HepG2 (cell line): ENCODE measurements around the gene CARD8. TPM values are rescaled to one million over a fixed set of nuclear protein-coding genes. Genes with fewer than 3 reads are reported as not detected.

Experiments used
- ATF4 ChIP-seq, 2 experiments: fragments of 450-650 bp in 1 of 2; sonication (generic) in 1 of 2; formaldehyde crosslinking; IDR thresholded peaks; 2 replicates each; pipeline versions ENCODE4 v1.5.0 to v1.8.0; 2020 to 2022; ENCODE audit warnings: mild to moderate bottlenecking in 1 of 2, missing genetic modification reagents in 1 of 2
- ETV5 ChIP-seq: IDR thresholded peaks from 2 replicates; pipeline ENCODE4 v1.6.1; 2018; ENCODE audit warnings: missing biosample characterization, missing genetic modification reagents, inconsistent platforms, borderline replicate concordance
- MED13 ChIP-seq: sonication (generic); formaldehyde crosslinking; IDR thresholded peaks from 2 replicates; pipeline ENCODE4 v1.5.0; 2020; ENCODE audit warnings: missing genetic modification reagents
- MXD3 ChIP-seq: IDR thresholded peaks from 2 replicates; pipeline ENCODE4 v1.6.1; 2016; ENCODE audit warnings: mild to moderate bottlenecking, missing biosample characterization, missing genetic modification reagents
- SNAPC4 ChIP-seq: sonication (generic); formaldehyde crosslinking; IDR thresholded peaks from 2 replicates; pipeline ENCODE4 v1.4.0; 2020; ENCODE audit warnings: mild to moderate bottlenecking, missing genetic modification reagents
- TRIM24 ChIP-seq: sonication (generic); formaldehyde crosslinking; IDR thresholded peaks from 2 replicates; pipeline ENCODE4 v1.8.0; 2022; ENCODE audit warnings: mild to moderate bottlenecking, missing genetic modification reagents
- ZFP62 ChIP-seq: sonication (generic); formaldehyde crosslinking; IDR thresholded peaks from 2 replicates; pipeline ENCODE4 v1.4.0; 2020; ENCODE audit warnings: missing genetic modification reagents
- ZNF124 ChIP-seq: sonication (generic); formaldehyde crosslinking; IDR thresholded peaks from 2 replicates; pipeline ENCODE4 v1.4.0; 2020; ENCODE audit warnings: missing genetic modification reagents
- ZNF3 ChIP-seq: IDR thresholded peaks from 2 replicates; pipeline ENCODE4 v1.7.0; 2017; ENCODE audit warnings: inconsistent platforms
- ZNF572 ChIP-seq: sonication (generic); formaldehyde crosslinking; IDR thresholded peaks from 2 replicates; pipeline ENCODE4 v1.5.1; 2020; ENCODE audit warnings: mild to moderate bottlenecking, missing genetic modification reagents
- polyA plus RNA-seq, 8 experiments: library from polyadenylated mRNA; depleted of rRNA in 3 of 8; stranded (reverse) in 7 of 8; unstranded in 1 of 8; fragments of >200 nt; fragmentation: Illumina TruSeq in 4 of 8; extraction: Trizol in 4 of 8; gene quantifications; 2 replicates each; pipeline versions ENCODE4 v1.2.1 to v1.2.3, GENCODE V29; 2011 to 2016; ENCODE audit warnings: low read depth in 4 of 8, missing spikeins in 1 of 8, mixed read lengths in 1 of 8; ENCODE audit not compliant: insufficient read depth in 1 of 8
- total RNA-seq, 5 experiments: library from RNA; depleted of rRNA; stranded (reverse); fragments of >200 nt; fragmentation: Illumina TruSeq; extraction: Trizol; gene quantifications; 2 replicates each; pipeline ENCODE4 v1.2.3, GENCODE V29; 2016; ENCODE audit warnings: low read depth in 1 of 5
- TF ChIP-seq, protein P1 (sequence below): sonication (generic); formaldehyde crosslinking; IDR thresholded peaks from 2 replicates; pipeline ENCODE4 v1.4.0; 2020; ENCODE audit warnings: missing genetic modification reagents
- TF ChIP-seq, protein P2 (sequence below): sonication (generic); formaldehyde crosslinking; IDR thresholded peaks from 2 replicates; pipeline ENCODE4 v1.5.0; 2020; ENCODE audit warnings: missing genetic modification reagents, mild to moderate bottlenecking, borderline replicate concordance
- TF ChIP-seq, protein P3 (sequence below): sonication (generic); formaldehyde crosslinking; conservative IDR thresholded peaks from 2 replicates; pipeline ENCODE4 v1.4.0; 2020; ENCODE audit warnings: mild to moderate bottlenecking, missing genetic modification reagents, moderate library complexity

Gene CARD8
- total and polyA plus RNA-seq, 2 of the 13 experiments (the other 11 are each of a cell fraction or from before 2014, with no cell fraction given), result 15.0 to 19.2 TPM

GRCh38 chr19:48169939-48170803, 85.5 kb downstream of the CARD8 start, which contains the start of the genes LIG1 and ZSWIM9 (continued):
- TF ChIP-seq ATF4 (CRISPR knock-in tag; IDR thresholded peaks at IDR 0.05) (peak in 1 of 2 experiments; percentile 38; a peak in 1 of 4 replicates), MXD3 (peak; percentile 58; the same call in 1 of the 2 replicates), TRIM24 (no peak), ZFP62 (CRISPR knock-in tag) (0 out of 2 replicates have a peak, but pooled peaks have one; percentile 34), ZNF3 (CRISPR knock-in tag) (no peak), ZNF572 (CRISPR knock-in tag) (no peak; the same call in 1 of the 2 replicates), ETV5 (CRISPR knock-in tag) (peak; percentile 15; the same call in 1 of the 2 replicates), SNAPC4 (peak; percentile 97), MED13 (CRISPR knock-in tag) (0 out of 2 replicates have a peak, but pooled peaks have one; percentile 17), ZNF124 (CRISPR knock-in tag) (peak; percentile 63; the same call in 1 of the 2 replicates)
- TF ChIP-seq, protein P1, sequence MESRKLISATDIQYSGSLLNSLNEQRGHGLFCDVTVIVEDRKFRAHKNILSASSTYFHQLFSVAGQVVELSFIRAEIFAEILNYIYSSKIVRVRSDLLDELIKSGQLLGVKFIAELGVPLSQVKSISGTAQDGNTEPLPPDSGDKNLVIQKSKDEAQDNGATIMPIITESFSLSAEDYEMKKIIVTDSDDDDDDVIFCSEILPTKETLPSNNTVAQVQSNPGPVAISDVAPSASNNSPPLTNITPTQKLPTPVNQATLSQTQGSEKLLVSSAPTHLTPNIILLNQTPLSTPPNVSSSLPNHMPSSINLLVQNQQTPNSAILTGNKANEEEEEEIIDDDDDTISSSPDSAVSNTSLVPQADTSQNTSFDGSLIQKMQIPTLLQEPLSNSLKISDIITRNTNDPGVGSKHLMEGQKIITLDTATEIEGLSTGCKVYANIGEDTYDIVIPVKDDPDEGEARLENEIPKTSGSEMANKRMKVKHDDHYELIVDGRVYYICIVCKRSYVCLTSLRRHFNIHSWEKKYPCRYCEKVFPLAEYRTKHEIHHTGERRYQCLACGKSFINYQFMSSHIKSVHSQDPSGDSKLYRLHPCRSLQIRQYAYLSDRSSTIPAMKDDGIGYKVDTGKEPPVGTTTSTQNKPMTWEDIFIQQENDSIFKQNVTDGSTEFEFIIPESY, result no peak
- TF ChIP-seq, protein P2, sequence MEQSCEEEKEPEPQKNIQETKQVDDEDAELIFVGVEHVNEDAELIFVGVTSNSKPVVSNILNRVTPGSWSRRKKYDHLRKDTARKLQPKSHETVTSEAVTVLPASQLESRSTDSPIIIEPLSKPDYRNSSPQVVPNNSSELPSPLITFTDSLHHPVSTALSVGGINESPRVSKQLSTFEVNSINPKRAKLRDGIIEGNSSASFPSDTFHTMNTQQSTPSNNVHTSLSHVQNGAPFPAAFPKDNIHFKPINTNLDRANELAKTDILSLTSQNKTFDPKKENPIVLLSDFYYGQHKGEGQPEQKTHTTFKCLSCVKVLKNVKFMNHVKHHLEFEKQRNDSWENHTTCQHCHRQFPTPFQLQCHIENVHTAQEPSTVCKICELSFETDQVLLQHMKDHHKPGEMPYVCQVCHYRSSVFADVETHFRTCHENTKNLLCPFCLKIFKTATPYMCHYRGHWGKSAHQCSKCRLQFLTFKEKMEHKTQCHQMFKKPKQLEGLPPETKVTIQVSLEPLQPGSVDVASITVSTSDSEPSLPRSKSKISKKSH, result peak; percentile 84; the same call in 1 of the 2 replicates
- TF ChIP-seq, protein P3, sequence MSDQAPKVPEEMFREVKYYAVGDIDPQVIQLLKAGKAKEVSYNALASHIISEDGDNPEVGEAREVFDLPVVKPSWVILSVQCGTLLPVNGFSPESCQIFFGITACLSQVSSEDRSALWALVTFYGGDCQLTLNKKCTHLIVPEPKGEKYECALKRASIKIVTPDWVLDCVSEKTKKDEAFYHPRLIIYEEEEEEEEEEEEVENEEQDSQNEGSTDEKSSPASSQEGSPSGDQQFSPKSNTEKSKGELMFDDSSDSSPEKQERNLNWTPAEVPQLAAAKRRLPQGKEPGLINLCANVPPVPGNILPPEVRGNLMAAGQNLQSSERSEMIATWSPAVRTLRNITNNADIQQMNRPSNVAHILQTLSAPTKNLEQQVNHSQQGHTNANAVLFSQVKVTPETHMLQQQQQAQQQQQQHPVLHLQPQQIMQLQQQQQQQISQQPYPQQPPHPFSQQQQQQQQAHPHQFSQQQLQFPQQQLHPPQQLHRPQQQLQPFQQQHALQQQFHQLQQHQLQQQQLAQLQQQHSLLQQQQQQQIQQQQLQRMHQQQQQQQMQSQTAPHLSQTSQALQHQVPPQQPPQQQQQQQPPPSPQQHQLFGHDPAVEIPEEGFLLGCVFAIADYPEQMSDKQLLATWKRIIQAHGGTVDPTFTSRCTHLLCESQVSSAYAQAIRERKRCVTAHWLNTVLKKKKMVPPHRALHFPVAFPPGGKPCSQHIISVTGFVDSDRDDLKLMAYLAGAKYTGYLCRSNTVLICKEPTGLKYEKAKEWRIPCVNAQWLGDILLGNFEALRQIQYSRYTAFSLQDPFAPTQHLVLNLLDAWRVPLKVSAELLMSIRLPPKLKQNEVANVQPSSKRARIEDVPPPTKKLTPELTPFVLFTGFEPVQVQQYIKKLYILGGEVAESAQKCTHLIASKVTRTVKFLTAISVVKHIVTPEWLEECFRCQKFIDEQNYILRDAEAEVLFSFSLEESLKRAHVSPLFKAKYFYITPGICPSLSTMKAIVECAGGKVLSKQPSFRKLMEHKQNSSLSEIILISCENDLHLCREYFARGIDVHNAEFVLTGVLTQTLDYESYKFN (CRISPR knock-in tag), result peak; percentile 62
